ENCODE results near the gene ZNF175.

DNA sequence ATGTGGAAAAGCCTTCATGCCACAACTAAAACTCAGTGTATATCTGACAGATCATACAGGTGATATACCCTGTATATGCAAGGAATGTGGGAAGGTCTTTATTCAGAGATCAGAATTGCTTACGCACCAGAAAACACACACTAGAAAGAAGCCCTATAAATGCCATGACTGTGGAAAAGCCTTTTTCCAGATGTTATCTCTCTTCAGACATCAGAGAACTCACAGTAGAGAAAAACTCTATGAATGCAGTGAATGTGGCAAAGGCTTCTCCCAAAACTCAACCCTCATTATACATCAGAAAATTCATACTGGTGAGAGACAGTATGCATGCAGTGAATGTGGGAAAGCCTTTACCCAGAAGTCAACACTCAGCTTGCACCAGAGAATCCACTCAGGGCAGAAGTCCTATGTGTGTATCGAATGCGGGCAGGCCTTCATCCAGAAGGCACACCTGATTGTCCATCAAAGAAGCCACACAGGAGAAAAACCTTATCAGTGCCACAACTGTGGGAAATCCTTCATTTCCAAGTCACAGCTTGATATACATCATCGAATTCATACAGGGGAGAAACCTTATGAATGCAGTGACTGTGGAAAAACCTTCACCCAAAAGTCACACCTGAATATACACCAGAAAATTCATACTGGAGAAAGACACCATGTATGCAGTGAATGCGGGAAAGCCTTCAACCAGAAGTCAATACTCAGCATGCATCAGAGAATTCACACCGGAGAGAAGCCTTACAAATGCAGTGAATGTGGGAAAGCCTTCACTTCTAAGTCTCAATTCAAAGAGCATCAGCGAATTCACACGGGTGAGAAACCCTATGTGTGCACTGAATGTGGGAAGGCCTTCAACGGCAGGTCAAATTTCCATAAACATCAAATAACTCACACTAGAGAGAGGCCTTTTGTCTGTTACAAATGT is 16.4 kb downstream of the ZNF175 start:
- TF ChIP-seq GATA3 (IDR thresholded peaks at IDR 0.05; ENCODE audit: low read depth, low read length) (no peak), GATA2 (IDR thresholded peaks at IDR 0.05; ENCODE audit: low read depth, low read length) (no peak)
